HG03159 (cell line): ENCODE data around the gene RBM24.
"Not testable (repeated sequence)": the region's sequence is repeated elsewhere in the genome, so short reads cannot be mapped to it uniquely, and the experiment has no call there.

ENCODE experiments used
- ATAC-seq: cut with Tn5 transposase; IDR thresholded peaks from one replicate; pipeline ENCODE4 v1.9.1; 2021; ENCODE audit warnings: mild to moderate bottlenecking, moderate library complexity; ENCODE audit not compliant: unreplicated experiment

RBM24 gene

DNA sequence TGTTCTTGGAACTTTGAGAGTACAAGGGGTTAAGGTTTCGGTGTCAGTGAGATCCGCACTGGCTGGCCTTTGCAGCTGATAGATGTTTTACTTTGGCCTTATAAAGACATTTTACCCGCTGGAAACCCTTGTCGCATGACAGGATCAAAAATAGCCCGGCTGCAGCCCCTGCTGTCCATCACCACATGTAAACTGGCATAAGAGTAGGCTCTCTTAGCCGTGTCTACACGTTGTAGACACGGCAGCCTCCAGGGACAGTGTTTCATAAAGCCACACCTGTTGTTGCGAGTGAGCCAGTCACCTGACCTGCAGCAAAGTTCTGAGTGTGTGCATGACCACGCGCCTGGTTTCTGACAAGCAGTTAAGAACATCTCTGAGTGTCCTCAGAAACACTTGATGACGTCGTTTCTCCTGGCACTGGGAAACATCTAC is 8.5 kb downstream of the RBM24 start:
- no peak for ATAC-seq

DNA sequence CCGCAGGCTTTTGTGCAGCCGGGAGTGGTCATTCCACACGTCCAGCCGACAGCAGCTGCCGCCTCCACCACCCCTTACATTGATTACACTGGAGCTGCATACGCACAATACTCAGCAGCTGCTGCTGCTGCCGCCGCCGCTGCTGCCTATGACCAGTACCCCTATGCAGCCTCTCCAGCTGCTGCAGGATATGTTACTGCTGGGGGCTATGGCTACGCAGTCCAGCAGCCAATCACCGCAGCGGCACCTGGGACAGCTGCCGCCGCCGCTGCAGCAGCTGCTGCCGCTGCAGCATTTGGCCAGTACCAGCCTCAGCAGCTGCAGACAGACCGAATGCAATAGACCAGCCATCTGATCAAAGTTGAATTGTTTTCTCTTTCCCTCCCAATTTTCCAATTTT is 10.6 kb downstream of the RBM24 start:
- ATAC-seq, result no peak

DNA sequence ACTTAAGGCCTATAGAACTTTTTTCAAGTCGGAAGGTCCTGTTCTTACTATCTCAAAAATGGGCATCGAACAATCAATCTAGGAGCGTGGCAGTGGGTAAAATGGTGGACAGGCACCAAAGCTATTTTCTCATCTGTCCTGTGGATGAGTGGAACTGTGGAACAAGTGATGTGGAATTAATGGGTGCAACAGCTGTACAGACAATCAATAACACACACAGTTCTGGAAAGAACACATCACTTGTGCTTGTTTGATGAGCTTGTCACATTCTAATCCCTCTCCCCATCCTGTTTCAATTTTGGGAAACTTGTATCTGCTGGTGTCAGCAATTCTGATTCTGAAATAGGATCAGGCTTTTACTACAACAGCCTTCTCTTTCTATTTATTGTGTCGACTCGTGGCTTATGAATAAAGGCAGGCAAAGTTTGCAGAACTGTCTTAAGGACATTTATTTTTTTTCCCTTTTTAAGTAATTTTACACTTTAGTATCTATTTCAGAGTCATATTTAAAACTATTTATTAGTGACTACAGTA is 11.5 kb downstream of the RBM24 start:
- ATAC-seq, result no peak

DNA sequence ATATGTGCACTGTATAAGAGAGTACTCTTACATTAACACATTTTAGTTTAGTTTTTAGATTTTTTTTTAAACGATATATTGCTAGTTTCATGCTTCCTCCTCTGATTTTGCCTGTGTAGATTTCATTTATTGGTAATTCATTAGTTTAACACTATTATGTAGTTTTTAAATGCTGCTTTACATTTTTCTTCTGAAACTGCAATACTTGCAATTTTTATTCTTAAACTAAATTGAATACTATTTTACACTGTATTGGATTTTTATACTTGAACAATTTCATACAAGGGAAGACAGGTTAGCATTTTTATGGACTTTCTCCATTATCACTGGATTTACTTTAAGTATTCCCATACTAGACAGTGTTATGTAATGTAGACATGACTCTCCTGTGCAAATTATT is 12.2 kb downstream of the RBM24 start:
- no peak for ATAC-seq

DNA sequence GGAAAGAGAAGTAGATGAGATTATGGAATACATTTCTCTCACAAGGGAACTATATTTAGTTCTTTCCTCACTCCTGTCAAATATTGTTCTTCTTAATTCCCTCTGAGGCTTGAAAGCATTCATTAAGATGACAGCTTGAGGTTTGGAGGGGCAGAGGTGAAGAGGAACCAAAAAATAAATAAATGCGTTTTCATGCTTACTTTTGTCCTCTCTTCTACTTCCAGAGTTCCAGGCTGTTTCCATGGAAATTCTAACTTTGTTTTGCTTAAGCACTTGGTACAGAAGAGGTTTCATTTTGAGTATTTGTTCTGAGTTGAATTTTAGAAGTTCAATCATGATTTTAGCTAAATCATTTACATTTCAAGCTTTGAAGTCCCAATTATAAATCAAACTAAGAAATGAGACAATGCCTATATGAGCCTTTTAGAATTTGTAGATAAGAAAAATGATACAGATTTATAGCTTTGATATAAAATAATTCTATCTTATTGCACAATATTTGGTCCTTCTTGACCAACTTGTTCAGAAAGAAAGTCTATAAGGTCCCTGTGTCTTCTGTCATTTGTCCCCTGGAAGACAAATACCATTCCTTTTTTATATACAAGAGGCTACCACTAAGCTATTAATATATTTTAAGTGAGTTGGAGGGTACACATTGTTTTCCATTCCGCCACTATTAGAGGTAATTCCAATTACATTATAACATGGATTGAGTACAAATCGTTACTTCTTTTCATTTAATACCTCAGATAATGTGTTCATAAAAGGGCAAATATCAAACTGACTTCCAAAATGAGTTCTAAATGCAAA is 16.3 kb downstream of the RBM24 start:
- no peak for ATAC-seq

DNA sequence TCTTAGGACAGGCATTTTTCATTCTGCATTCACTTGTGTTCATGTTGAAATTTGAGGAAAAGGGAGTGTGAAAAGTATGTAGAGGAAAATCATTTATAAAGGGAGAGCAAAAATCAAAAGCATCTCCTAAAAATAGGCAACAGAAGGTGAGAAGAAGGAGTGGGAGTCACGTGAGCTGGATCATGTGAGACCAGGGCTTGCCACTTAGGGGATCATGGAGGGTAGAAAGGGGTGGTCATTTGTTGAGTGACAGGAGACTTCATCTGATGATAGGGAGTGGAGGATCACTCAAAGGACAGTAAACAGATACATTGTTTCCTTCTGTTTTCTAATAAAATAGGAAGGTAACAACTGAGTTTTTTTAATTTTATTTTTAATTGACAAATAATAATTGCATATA is 17.1 kb downstream of the RBM24 start:
- ATAC-seq, result no peak

DNA sequence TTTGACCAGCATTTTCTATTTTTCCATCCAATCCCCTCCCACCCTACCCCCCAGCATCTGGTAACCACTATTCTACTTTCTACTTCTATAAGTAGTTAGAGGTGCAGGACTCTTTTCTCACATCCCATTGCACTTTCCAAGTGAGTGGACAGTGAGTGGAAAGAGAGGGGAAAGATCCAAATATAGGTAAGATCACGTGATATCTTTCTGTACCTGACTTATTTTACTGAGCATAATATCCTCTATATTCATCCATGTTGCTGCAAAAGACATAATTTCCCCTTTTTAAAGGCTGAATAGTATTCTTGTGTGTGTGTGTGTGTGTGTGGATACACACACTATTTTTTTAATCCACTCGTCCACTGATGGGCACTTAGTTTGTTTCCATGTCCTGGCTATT is 18.1 kb downstream of the RBM24 start:
- no peak for ATAC-seq

DNA sequence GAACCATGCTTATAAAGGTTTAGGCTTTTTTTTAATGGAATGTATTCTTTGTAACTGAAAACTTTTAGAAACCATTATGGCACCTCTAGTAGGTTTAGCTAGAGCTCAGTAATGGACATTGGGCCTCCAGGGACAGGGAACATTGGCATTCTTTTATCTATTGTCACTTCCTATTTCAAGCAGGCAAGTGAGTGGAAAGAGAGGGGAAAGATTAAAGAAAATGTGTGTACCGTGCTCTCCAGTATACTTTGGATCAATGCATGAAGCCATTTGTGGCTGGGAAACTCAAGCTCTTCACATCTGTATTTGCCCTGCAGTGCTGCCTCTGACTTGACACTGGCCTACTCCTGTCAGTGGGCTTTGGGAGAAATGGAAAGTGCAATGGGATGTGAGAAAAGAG is 18.6 kb downstream of the RBM24 start:
- ATAC-seq, result no peak

DNA sequence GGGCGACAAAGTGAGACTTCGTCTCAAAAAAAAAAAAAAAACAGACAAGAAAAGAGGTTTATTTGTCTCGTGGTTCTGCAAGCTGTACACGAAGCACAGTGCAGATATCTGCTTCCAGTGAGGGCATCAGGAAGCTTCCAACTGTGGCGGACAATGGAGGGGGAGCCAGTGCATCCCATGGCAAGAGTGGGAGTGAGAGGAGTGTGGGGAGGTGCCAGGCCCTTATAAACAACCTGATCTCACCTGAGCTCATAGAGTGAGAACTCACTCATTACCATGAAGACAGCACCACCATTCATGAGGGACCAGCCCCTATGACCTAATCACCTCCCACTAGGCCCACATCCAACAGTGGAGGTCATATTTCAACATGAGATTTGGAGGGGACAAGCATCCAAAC is 19.5 kb downstream of the RBM24 start:
- no peak for ATAC-seq

DNA sequence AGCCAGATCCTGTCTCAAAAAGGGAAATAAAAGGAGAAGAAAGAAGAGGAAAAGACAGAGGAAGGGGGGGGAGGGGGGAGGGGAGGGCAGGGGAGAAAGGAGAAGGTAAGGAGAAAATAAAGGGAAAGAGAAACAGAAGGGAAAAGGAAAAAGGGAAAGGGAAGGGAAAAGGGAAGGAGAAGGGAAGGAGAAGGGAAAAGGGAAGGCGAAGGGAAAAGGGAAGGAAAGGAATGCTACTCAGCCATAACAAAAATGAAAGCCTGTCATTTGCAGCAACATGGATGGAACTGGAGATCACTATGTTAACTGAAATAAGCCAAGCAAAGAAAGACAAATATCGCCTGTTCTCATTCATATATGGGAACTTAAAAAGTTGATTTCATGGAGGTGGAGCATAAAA is 22.3 kb downstream of the RBM24 start:
- no peak for ATAC-seq

DNA sequence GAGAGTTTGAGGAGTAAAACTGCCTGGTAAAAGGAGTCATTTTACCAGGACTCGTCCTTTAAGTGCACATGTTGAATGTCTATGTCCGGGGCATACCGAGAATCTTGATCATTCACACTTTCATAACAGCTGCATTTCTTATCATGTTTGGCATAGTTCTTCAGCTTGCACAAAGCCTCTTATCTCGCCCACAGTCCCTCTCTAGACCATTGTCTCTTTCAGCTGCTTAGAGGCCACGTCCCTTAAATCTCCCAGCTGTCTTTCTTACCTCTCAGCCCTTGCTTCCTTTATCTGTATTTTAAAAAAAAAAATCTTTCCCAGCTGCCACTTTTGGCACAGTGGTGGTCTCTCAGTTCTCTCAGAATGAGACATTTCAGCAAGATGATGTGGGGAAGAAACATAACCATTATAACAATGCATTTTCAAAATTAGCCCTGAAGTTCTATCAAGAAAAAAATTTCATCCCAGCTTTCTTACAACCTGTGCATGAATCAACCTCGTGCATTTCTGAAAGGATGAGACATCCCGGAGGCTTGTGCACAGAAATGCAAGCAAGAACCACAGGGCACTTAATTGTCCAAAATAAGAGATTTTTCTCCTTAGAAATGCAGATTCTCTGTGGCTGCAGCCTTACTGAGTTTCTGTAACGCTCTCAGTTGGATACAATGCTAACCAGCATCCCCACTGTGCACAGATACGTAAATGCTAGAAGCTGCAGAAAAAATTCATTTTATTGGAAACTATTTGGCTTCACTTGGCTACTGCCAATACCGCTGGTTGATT is 24.2 kb downstream of the RBM24 start:
- no peak for ATAC-seq

DNA sequence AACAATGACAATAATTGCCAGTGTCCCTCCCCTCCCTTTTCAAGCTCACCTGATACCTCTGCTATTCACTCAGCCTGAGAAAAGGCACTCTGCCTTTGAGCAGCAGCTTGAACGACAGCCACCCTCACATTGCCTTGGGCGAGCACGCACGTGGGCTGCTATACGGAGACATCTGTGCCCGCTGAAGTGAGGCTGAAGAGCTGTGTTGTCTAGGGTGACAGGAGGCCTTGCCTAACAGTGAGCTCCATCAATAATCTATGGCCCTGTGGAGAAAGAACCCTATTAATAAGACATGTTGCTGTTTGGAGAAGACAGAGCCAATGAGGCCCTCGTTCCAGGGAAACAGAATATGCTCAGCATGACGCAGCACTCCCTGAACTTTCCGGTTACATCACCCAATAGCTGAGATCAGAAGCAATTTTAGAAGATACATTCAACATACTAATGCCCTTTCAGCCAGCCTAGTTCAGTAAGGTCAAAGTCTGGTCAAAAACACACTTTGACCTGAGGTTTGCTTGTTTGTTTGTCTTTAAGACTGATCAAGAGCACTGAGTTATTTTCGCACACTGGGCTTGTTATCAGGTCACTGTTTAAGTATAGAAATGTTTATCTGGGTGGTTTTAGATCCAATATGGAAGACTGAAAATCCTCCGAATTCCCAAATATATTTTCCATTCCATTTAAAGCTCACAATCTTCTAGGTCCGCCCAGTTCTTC is 30.6 kb downstream of the RBM24 start:
- no peak for ATAC-seq

DNA sequence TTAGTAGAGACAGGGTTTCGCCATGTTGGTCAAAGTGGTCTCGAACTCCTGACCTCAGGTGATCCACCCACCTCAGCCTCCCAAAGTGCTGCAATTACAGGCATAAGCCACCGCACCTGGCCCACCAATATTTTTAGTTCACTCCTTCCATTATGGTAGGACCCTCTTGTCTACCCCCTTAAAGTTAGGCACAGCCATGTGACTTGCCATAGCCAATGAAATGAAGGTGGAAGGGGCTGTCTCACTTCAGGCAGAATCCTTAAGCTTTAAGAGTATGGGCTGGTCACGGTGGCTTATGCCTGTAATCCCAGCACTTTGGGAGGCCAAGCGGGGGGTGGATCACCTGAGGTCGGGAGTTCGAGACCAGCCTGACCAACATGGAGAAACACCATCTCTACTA is 32.1 kb downstream of the RBM24 start:
- not testable (repeated sequence) for ATAC-seq

DNA sequence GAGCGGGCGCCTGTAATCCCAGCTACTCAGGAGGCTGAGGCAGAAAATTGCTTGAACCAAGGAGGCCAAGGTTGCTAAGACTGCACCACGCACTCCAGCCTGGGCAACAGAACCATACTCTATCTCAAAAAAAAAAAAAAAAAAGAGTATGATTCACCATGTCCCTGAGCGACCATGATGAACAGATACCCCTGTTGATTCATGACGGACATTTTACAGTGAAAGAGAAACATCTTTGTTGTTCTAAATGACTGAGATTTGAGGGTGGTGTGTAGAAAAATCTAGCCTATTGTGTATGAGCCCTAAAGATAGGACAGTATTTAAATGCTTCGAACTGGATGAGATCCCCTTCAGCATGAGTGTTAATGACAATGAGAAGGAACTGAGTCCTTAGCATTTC is 32.8 kb downstream of the RBM24 start:
- ATAC-seq, result no peak

DNA sequence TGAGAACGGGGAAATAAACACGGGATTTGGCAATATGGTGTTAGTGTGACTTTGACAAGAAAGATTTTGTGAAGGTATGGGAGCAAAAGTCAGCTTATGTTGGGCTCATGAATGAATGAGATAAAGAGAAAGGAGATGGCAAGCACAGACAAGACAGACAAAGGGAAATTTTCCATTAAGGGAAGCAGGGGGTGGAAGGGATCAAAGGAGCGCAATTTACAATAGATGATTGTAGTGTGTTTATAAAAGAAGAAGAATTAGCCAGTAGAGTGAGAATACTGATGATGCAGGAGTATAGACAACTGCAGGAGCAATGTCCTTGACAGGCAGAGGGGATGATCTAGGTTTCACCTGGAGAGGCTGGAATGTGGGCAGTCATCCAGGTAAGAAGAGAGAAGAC is 34.1 kb downstream of the RBM24 start:
- no peak for ATAC-seq

DNA sequence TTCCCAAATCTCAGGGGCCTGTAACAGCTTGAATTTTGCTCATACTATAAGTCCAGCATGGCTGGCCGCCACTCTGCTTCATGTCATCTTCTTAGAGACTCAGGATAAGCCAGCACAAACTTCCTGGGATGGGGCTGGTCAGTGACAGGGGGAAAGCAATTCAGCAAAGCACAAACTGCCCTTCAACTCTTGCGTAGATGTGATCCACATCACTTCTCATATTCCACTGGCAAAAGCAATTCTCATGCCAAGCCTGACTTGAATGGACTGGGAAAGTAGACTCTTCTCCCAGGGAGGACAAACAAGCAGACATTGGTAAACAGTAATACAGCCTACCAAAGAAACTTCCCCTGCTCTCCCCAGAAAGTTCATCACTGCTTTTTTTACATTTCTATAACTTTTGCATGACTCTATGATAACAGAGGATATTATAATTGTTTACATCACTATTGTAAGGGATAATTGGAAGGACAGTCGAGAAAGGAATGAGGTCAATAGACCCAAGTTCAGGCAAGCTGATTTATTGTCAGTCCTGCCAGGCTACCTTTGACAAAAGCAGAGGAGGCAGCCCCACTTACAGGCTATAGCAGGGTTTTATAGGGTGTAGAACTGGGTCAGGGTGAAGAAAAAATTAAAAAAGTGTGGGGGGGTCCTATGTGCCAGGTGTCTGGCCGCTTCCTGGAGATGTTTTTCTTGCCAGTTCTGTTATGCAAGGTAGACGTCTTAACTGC is 37.4 kb downstream of the RBM24 start:
- ATAC-seq, result no peak

DNA sequence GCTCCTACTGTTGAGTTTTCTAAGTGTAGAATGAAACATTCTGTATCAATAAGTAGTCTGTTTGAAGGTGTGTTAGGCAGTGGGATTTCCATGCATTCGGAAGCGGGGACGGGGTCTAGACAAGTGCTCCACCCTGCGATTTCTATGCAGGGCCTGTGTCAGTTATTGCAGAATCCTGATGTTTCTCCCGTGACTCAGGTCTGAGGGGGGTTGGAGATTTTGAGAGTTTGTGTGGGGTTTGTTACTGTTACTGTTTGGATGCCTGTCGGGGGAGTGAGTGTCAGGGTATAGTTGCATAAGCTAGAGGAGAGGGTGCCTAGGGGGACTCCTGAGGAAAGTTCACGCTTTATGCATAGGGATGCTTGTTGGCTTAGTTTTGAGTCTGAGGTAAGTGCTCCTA is 39.1 kb downstream of the RBM24 start:
- not testable (repeated sequence) for ATAC-seq

DNA sequence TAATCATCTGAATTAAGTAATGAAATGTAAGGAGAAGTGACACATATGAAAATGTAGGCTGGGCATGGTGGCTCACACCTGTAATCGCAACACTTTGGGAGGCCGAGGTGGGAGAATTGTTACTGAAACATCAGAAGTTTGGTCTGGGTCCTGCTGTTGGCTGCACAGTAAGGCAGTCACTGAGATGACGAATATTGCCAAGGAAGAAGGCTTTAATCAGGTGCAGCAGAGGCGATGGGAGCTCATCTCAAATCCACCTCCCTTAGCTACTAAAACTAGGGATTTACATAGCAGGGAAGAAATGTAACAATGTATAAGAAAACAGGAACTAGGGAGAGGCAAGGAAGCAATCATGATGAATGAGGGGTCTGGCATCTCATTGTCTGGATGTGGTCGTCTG is 50.1 kb downstream of the RBM24 start:
- ATAC-seq, result no peak

DNA sequence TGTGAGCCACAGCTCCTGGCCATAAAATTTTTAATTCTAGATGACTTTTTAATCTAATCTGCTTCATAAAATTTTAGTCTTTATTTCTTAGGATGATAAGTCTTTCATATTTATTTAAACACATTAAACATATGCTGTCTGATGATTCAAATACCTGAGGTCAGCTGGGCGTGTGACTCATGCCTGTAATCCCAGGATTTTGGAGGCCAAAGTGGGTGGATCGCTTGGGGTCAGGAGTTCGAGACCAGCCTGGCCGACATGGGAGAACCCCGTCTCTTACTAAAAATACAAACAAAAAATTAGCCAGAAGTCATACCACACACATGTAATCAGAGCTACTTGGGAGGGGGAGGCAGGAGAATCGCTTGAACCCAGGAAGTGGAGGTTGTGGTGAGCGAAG is 53.1 kb downstream of the RBM24 start:
- no peak for ATAC-seq

DNA sequence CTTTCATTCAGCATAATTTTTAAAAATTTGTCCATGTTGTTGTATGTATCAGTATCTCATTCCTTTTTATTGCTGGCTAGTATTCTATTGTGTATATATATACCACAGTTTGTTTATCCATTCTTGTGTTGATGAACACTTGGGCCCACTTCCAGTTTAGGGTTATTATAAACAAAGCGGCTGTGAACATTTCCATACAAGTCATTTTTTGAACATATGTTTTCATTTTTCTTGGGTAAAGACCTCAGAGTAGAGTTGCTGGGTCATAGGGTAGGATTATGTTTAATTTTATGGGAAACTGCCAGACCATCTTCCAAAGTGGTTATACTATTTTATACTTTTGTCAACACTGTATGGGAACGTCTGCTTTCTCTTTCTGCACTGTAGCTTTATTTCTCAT is 55.3 kb downstream of the RBM24 start:
- no peak for ATAC-seq

DNA sequence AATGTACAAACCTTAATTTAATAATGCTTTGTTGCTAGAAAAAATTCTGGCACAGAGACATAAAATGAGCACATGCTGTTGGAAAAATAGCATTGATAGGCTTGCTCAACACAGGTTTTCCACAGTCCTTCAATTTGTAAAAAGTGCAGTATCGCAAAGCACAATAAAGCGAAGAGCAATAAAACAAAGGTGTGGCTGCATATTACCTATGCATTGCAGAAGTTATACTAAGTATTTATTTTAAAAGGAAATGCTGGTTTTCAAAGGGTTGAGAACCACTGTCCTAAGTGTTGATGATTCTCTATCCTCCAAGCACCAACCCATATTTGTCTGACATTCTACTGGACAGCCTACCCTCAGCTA is 58.1 kb downstream of the RBM24 start:
- no peak for ATAC-seq
